Esophagus squamous epithelium (tissue), 4 donors: ENCODE data around the gene BMP10.

Experiments
- CTCF ChIP-seq, 6 experiments: fragments of 450-650 bp in 4 of 6; fragments of 200-600 bp in 2 of 6; sonication (generic) in 2 of 6; IDR thresholded peaks; one replicate each; pipeline ENCODE4 v1.5.1; 2016 to 2019; ENCODE audit warnings: antibody characterized with exemption in 6 of 6, mild to moderate bottlenecking in 4 of 6, moderate library complexity in 4 of 6
- POLR2A ChIP-seq, 4 donors: fragments of 450-650 bp; IDR thresholded peaks; one replicate each; pipeline ENCODE4 v1.6.1; 2017; ENCODE audit warnings: antibody characterized with exemption in 4 of 4, mild to moderate bottlenecking in 4 of 4, moderate library complexity in 3 of 4

GRCh38 chr2:68911709-68912108 lies 40.5 kb upstream of the BMP10 start:
- TF ChIP-seq CTCF (IDR thresholded peaks at IDR 0.05) (no peak), POLR2A (IDR thresholded peaks at IDR 0.05) (no peak)
